NT2/D1 (cell line): Measurements from ENCODE around the gene SLC5A9.
"Not testable (repeated sequence)": the region's sequence is repeated elsewhere in the genome, so short reads cannot be mapped to it uniquely, and the experiment has no call there.

ENCODE experiments used
- DNase-seq: peaks from one replicate; pipeline ENCODE4 v3.0.0-alpha.2; 2011; ENCODE audit warnings: low read depth, low spot score
- H3K27me3 ChIP-seq: 2 replicates; pipeline ENCODE4 v1.6.0; 2011; ENCODE audit warnings: mild to moderate bottlenecking; ENCODE audit not compliant: insufficient read length, insufficient read depth
- H3K36me3 ChIP-seq: 2 replicates; pipeline ENCODE4 v1.6.1; 2011; ENCODE audit warnings: mild to moderate bottlenecking, low read length, mixed read lengths; ENCODE audit not compliant: insufficient read depth, insufficient read length
- H3K4me1 ChIP-seq: 2 replicates; pipeline ENCODE4 v1.5.1; 2011; ENCODE audit not compliant: insufficient read depth, insufficient read length
- H3K4me3 ChIP-seq: 2 replicates; pipeline ENCODE4 v1.5.1; 2011; ENCODE audit warnings: low read depth; ENCODE audit not compliant: insufficient read length
- H3K9ac ChIP-seq: 2 replicates; pipeline ENCODE4 v1.6.0; 2011; ENCODE audit warnings: low read depth; ENCODE audit not compliant: insufficient read length
- H3K9me3 ChIP-seq: 2 replicates; pipeline ENCODE4 v1.5.1; 2011; ENCODE audit warnings: mild to moderate bottlenecking, low read length; ENCODE audit not compliant: insufficient read depth
- SUZ12 ChIP-seq: IDR thresholded peaks from 2 replicates; pipeline ENCODE4 v1.6.1; 2011; ENCODE audit not compliant: insufficient read length, insufficient read depth; ENCODE audit errors: extremely low read depth
- YY1 ChIP-seq: IDR thresholded peaks from 2 replicates; pipeline ENCODE4 v1.6.1; 2011; ENCODE audit not compliant: insufficient read length, insufficient read depth
- ZNF274 ChIP-seq: IDR thresholded peaks from 2 replicates; pipeline ENCODE4 v1.6.1; 2011; ENCODE audit warnings: mild to moderate bottlenecking, low read depth, low read length

Gene SLC5A9

GRCh38 chr1:48292706-48293105 is 70.2 kb downstream of the SLC5A9 start:
- no peak for DNase-seq

GRCh38 chr1:48294094-48294493 is 71.6 kb downstream of the SLC5A9 start:
- not testable (repeated sequence) for H3K9ac ChIP-seq, H3K9me3 ChIP-seq, H3K27me3 ChIP-seq, H3K36me3 ChIP-seq, H3K4me3 ChIP-seq, DNase-seq, H3K4me1 ChIP-seq

More at GRCh38 chr1:48292706-48293105, 70.2 kb downstream of the SLC5A9 start:
- Histone ChIP-seq H3K36me3 (no peaks in the 10 kb centered on the region), H3K9ac (no peak overlapping the region), H3K4me3 (no peak overlapping the region), H3K27me3 (no peaks in the 10 kb centered on the region), H3K4me1 (peaks cover 7% of the 10 kb centered on the region), H3K9me3 (peaks cover 5% of the 10 kb centered on the region; the same call in 1 of the 2 replicates)
- no peak for TF ChIP-seq YY1
- TF ChIP-seq ZNF274: no peak

GRCh38 chr1:48294656-48295055 is 72.1 kb downstream of the SLC5A9 start:
- TF ChIP-seq SUZ12 (no peak), YY1 (no peak), ZNF274 (no peak)
- DNase-seq: no peak
- no peak overlapping the region for H3K9ac ChIP-seq
- H3K4me1 ChIP-seq: peaks cover 3% of the 10 kb centered on the region
- no peak overlapping the region for H3K4me3 ChIP-seq
- no peaks in the 10 kb centered on the region for H3K27me3 ChIP-seq
- no peaks in the 10 kb centered on the region for H3K36me3 ChIP-seq
- H3K9me3 ChIP-seq: no peaks in the 10 kb centered on the region
